GM21529 (cell line): ENCODE data around the gene SMAP1.

Experiments
- ATAC-seq: cut with Tn5 transposase; IDR thresholded peaks from one replicate; pipeline ENCODE4 v1.9.1; 2021; ENCODE audit not compliant: unreplicated experiment

The SMAP1 gene

GRCh38 chr6:70680396-70680795 lies 12.7 kb downstream of the SMAP1 start:
- ATAC-seq: no peak

- no peak for ATAC-seq
Measured at GRCh38 chr6:70684794-70685493, 17.3 kb downstream of the SMAP1 start.

- ATAC-seq: no peak
Measured at GRCh38 chr6:70685494-70686180, 18.0 kb downstream of the SMAP1 start.

GRCh38 chr6:70686548-70687133 lies 19.0 kb downstream of the SMAP1 start:
- ATAC-seq: peak; percentile 58

GRCh38 chr6:70693887-70694286 lies 26.2 kb downstream of the SMAP1 start:
- no peak for ATAC-seq

- no peak for ATAC-seq
Measured at GRCh38 chr6:70694371-70694770, 26.7 kb downstream of the SMAP1 start.

- no peak for ATAC-seq
Measured at GRCh38 chr6:70700922-70701876, 33.5 kb downstream of the SMAP1 start.

GRCh38 chr6:70705772-70706171 lies 38.1 kb downstream of the SMAP1 start:
- ATAC-seq: no peak

GRCh38 chr6:70706491-70707123 lies 38.9 kb downstream of the SMAP1 start:
- ATAC-seq: no peak

GRCh38 chr6:70707893-70708292 lies 40.2 kb downstream of the SMAP1 start:
- no peak for ATAC-seq

GRCh38 chr6:70708448-70708847 lies 40.8 kb downstream of the SMAP1 start:
- ATAC-seq: no peak

- no peak for ATAC-seq
Measured at GRCh38 chr6:70709826-70710225, 42.1 kb downstream of the SMAP1 start.

GRCh38 chr6:70714716-70715257 lies 47.1 kb downstream of the SMAP1 start:
- ATAC-seq: no peak

- peak; percentile 56 for ATAC-seq
Measured at GRCh38 chr6:70717038-70717801, 49.5 kb downstream of the SMAP1 start.

- no peak for ATAC-seq
Measured at GRCh38 chr6:70724524-70724923, 56.8 kb downstream of the SMAP1 start.

GRCh38 chr6:70725817-70726415 lies 58.2 kb downstream of the SMAP1 start:
- no peak for ATAC-seq

- no peak for ATAC-seq
Measured at GRCh38 chr6:70734381-70734780, 66.7 kb downstream of the SMAP1 start.

- no peak for ATAC-seq
Measured at GRCh38 chr6:70734979-70735378, 67.3 kb downstream of the SMAP1 start.

- no peak for ATAC-seq
Measured at GRCh38 chr6:70735513-70735912, 67.8 kb downstream of the SMAP1 start.
